DND-41 (cell line): ENCODE data around the gene SLAMF9.

Experiments used
- EZH2 ChIP-seq: IDR thresholded peaks from 3 replicates; pipeline ENCODE4 v1.6.1; 2012; ENCODE audit warnings: borderline replicate concordance, low read depth, mild to moderate bottlenecking, moderate library complexity, low read length, inconsistent platforms; ENCODE audit not compliant: severe bottlenecking
- TF ChIP-seq, protein P1 (sequence below): IDR thresholded peaks from 2 replicates; pipeline ENCODE4 v1.5.1; 2012; ENCODE audit warnings: borderline replicate concordance, low read length, moderate library complexity, mild to moderate bottlenecking; ENCODE audit not compliant: poor library complexity, severe bottlenecking; ENCODE audit errors: extremely low read depth

GRCh38 chr1:159951551-159951950, 2.5 kb downstream of the SLAMF9 start:
- TF ChIP-seq, protein P1, sequence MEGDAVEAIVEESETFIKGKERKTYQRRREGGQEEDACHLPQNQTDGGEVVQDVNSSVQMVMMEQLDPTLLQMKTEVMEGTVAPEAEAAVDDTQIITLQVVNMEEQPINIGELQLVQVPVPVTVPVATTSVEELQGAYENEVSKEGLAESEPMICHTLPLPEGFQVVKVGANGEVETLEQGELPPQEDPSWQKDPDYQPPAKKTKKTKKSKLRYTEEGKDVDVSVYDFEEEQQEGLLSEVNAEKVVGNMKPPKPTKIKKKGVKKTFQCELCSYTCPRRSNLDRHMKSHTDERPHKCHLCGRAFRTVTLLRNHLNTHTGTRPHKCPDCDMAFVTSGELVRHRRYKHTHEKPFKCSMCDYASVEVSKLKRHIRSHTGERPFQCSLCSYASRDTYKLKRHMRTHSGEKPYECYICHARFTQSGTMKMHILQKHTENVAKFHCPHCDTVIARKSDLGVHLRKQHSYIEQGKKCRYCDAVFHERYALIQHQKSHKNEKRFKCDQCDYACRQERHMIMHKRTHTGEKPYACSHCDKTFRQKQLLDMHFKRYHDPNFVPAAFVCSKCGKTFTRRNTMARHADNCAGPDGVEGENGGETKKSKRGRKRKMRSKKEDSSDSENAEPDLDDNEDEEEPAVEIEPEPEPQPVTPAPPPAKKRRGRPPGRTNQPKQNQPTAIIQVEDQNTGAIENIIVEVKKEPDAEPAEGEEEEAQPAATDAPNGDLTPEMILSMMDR = no peak
- TF ChIP-seq EZH2 = no peak
